MV-4-11 (cell line): ENCODE measurements around the gene OVOL3.
"Not testable (repeated sequence)": the region's sequence is repeated elsewhere in the genome, so short reads cannot be mapped to it uniquely, and the experiment has no call there.

Experiments
- DNase-seq: peaks from one replicate; lab custom pipeline; 2025; lab: John Stamatoyannopoulos, UW

OVOL3 gene

GRCh38 chr19:36110487-36111199 lies at the start of gene OVOL3:
Gene OVOL3, plus strand, starts transcription at chr19:36111143. Its CDS starts 60 bp downstream, at chr19:36111203.
- DNase-seq = no peak

DNA sequence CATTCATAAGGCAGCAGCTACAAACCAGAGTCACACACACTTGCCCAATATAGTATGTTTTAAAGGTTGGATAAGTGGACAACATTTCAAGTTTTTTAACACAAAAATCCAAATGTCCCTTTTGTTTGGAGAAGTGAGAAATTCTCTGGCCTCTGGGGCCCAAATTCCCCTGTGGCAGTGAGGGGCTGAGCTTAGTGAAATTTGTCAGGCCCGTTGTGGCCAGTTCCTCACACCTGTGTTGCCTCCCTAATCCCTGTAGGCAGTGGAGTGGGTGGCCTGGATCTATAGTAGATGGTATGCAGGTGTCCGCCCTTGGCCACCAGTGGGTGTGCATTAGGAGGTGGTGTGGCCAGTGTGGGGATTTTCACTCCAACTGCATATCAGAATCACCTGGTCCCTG lies 49.6 kb upstream of the OVOL3 start:
- no peak for DNase-seq

GRCh38 chr19:36064826-36065225 lies 46.1 kb upstream of the OVOL3 start:
- DNase-seq = no peak

- DNase-seq = no peak
Observed at GRCh38 chr19:36067681-36068080, 43.3 kb upstream of the OVOL3 start.

DNA sequence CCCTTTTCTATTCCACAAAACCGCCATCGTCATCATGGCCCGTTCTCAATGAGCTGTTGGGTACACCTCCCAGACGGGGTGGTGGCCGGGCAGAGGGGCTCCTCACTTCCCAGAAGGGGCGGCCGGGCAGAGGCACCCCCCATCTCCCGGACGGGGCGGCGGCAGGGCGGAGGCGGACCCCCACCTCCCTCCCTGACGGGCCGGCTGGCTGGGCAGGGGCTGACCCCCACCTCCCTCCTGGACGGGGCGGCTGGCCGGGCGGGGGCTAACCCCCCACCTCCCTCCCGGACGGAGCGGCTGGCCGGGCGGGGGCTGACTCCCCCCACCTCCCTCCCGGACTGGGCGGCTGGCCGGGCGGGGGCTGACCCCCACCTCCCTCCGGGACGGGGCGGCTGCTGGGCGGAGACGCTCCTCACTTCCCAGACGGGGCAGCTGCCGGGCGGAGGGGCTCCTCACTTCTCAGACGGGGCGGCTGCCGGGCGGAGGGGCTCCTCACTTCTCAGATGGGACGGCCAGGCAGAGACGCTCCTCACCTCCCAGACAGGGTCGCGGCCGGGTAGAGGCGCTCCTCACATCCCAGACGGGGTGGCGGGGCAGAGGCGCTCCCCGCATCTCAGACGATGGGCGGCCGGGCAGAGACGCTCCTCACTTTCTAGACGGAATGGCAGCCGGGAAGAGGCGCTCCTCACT lies 42.0 kb upstream of the OVOL3 start:
- DNase-seq = not testable (repeated sequence)

GRCh38 chr19:36072081-36072480 lies 38.9 kb upstream of the OVOL3 start:
- DNase-seq = no peak

DNA sequence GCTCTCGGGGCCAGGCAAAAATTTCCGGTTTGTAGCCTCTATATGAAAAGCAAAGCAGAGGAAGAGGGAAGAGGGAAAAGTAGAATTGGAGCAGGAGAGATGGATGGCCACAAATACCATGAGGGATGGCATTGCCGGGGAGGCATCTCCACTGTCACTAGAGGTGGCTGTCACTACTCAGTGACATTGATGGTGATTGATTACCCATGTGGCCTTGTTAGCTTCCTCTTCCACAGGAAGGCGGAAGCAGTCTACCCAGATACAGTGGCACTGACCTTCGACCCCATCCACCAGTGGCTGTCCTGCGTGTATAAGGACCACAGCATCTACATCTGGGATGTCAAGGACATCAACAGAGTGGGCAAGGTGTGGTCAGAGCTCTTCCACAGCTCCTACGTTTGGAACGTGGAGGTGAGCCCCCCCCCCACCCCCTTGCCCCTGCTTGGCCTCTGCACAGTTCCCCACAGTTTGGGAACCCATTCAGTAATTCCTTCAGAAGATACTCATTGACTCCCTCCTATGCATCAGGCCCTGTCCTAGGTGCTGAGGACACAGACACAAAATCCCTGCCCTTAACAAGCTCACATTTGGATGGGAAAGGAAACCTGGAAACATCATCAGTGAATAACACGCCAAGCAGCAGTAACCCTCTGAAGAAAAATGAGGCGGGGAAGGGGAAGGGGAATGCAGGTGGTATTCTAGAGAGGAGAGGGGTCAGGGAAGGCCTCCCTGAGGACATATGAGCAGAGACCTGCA lies 37.6 kb upstream of the OVOL3 start:
- no peak for DNase-seq

DNA sequence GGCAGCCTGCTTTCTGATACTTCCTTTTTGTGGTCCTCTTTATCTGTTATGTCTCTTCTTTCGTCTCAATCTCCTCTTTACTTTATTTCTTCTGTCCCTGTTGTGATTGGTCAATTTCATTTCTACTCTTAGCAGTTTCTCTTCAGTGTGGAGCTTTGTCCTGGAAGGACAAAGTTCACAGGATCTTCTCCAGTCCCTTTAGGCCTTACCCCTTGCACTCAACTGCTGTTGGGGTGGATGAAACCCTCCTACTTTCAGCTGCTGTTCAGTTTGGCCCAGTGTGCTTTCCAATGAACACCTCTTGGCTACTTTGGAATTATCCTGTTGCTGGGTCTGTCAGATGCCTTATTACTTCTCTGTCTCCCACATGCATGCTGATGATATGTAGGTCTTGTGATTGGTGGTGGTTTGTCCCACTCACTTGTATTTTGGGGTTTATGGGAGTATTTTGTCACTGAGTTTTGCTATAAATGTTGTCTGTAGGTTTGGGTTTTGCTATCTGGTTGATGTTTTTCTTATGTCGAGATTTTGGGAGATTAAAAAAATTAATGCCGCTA lies 31.5 kb upstream of the OVOL3 start:
- DNase-seq = no peak

DNA sequence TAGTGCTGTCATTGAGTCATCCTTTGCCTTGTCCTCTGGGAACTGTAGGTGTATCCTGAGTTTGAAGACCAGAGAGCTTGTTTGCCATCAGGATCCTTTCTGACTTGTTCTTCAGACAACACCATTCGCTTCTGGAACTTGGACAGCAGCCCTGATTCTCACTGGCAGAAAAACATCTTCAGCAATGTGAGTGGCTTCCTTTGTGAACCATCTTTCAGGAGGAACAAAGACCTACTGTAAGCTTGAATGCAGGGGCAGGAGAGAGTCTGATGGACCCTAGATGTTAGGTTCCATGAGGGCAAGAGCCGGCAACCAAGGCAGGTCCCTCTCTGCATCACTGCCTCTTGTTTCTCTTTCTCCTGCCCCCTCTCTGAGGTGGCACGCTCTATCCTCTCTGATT lies 29.6 kb upstream of the OVOL3 start:
- no peak for DNase-seq

- DNase-seq = no peak
Observed at GRCh38 chr19:36081894-36082293, 29.0 kb upstream of the OVOL3 start.

DNA sequence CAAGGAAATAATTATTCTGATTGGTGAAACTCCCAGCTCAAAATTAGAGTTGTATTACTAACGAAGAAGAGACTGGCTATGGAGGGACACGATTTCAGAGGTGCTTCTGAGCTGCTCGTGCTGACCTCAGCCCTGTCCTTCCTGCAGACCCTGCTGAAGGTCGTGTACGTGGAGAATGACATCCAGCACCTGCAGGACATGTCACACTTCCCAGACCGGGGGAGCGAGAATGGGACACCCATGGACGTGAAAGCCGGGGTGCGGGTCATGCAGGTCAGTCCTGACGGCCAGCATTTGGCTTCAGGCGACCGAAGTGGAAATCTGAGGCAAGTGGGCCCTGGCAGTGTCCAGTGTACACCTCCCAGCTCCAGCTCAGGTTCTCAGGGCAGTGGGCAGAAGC lies 28.0 kb upstream of the OVOL3 start:
- no peak for DNase-seq

GRCh38 chr19:36084231-36085009 lies 26.5 kb upstream of the OVOL3 start:
- no peak for DNase-seq

- DNase-seq = no peak
Observed at GRCh38 chr19:36086326-36086725, 24.6 kb upstream of the OVOL3 start.

DNA sequence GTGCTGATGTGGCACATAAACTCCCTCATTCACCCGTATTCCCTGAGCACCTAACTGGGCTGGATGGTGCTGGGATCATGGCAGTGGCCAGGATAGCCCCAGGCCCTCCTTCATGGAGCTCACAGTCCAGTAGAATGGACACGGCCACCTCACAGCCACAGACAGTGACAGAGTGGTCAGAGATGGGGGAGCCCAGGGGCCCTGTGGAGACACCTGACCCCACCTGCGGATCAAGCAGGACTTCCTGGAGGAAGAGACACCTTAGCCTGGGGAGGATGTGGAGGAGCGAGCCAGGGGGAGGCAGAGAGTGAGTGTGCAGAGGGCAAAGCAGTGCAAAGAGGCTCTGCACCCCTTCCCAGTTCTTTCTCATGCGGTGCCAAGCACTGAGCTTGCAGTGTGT lies 21.1 kb upstream of the OVOL3 start:
- DNase-seq = no peak

DNA sequence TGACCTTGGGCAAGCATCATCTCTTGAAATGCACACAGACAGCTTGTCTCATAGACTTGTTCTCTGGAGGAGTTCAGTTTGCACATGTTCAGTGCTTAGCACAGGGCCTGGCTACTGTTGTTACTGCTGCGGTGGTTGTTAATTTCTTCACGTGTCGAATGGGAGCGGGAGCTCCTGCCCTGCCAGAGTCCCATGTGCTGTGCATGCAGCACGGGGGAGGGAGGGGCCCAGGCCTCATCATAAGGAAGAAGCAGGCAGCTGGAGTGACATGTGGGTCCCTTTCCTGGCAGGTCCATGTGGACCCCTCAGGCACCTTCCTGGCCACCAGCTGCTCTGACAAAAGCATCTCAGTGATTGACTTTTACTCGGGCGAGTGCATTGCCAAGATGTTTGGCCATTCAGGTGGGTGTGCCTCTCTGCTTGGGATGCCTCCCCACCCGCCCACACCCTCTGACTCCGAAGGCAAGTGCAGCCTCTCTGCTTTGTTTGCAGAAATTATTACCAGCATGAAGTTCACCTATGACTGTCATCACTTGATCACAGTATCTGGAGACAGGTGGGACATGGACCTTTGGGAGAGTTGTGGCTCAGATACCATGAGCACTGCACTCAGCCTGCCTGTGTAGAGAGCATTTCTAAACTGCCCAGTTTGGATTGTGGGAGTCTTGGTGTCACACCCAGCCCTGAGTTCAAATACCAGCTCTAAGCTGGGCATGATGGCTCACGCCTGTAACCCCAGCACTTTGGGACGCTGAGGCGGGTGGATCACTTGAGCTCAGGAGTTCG lies 19.8 kb upstream of the OVOL3 start:
- no peak for DNase-seq

GRCh38 chr19:36092566-36092965 lies 18.4 kb upstream of the OVOL3 start:
- DNase-seq = no peak

GRCh38 chr19:36093146-36093662 lies 17.7 kb upstream of the OVOL3 start:
- no peak for DNase-seq

GRCh38 chr19:36093687-36094086 lies 17.3 kb upstream of the OVOL3 start:
- no peak for DNase-seq

DNA sequence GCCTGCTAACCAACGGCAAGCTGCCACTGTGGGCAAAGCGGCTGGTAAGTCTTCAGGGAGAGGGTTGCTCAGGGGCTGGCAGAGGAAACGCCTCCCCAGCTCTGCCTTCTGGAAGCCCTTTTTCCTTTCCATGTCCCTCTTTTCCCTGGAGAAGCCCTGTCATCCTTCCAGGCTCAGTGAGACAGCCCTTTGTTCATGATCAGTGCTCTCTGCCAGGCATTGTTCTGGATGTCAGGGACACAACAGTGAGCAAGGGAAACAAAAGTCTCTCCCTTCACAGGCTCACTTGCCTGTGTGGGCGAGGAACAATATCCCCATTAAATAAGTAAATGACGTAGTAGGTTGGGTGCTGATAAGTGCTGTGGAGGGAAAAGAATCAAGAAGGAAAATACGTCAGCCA lies 13.9 kb upstream of the OVOL3 start:
- no peak for DNase-seq

GRCh38 chr19:36099166-36099785 lies 11.7 kb upstream of the OVOL3 start:
- no peak for DNase-seq
